NCI-H748 (cell line): Measurements from ENCODE around the gene NYNRIN.
A peak's percentile ranks its signal among the peaks of the same experiment; 100 is the strongest.

Experiments
- DNase-seq: peaks from one replicate; lab custom pipeline; 2025; ENCODE audit not compliant: unreplicated experiment; lab: John Stamatoyannopoulos, UW

NYNRIN gene

GRCh38 chr14:24390701-24391468 is 7.9 kb upstream of the NYNRIN start:
- no peak for DNase-seq

GRCh38 chr14:24392325-24393091 is 6.3 kb upstream of the NYNRIN start:
- peak; percentile 46 for DNase-seq

- no peak for DNase-seq
Observed at GRCh38 chr14:24394275-24394674, 4.5 kb upstream of the NYNRIN start.

GRCh38 chr14:24395609-24396582 is 2.9 kb upstream of the NYNRIN start:
- no peak for DNase-seq

- no peak for DNase-seq
Observed at GRCh38 chr14:24397639-24398292, 1.0 kb upstream of the NYNRIN start.

- no peak for DNase-seq
Observed at GRCh38 chr14:24398293-24398652, 530 bp upstream of the NYNRIN start.

GRCh38 chr14:24399447-24399822 is 632 bp downstream of the NYNRIN start:
- no peak for DNase-seq

- no peak for DNase-seq
Observed at GRCh38 chr14:24399999-24400718, 1.4 kb downstream of the NYNRIN start.

- DNase-seq, result no peak
Observed at GRCh38 chr14:24401810-24402702, 3.3 kb downstream of the NYNRIN start.

GRCh38 chr14:24403294-24403998 is 4.6 kb downstream of the NYNRIN start:
- no peak for DNase-seq

- no peak for DNase-seq
Observed at GRCh38 chr14:24404814-24405213, 6.0 kb downstream of the NYNRIN start.

- no peak for DNase-seq
Observed at GRCh38 chr14:24406416-24406815, 7.6 kb downstream of the NYNRIN start.

GRCh38 chr14:24407608-24408325 is 9.0 kb downstream of the NYNRIN start:
- no peak for DNase-seq

- DNase-seq, result no peak
Observed at GRCh38 chr14:24408764-24409163, 10.0 kb downstream of the NYNRIN start.

- DNase-seq, result no peak
Observed at GRCh38 chr14:24409192-24409591, 10.4 kb downstream of the NYNRIN start.

GRCh38 chr14:24409956-24410355 is 11.2 kb downstream of the NYNRIN start:
- no peak for DNase-seq

GRCh38 chr14:24411443-24412389 is 12.9 kb downstream of the NYNRIN start:
- DNase-seq, result peak; percentile 30
